Stimulated activated CD8-positive, alpha-beta memory T cell treated with anti-CD3 and anti-CD28 coated beads, Interleukin-15, amount 100 ng/mL, for 24 hours (primary cell): ENCODE measurements around the gene MFSD6L.

Experiments
- DNase-seq: peaks from one replicate; pipeline ENCODE4 v3.0.0-alpha.2; 2020; ENCODE audit warnings: low read depth

MFSD6L gene, protein sequence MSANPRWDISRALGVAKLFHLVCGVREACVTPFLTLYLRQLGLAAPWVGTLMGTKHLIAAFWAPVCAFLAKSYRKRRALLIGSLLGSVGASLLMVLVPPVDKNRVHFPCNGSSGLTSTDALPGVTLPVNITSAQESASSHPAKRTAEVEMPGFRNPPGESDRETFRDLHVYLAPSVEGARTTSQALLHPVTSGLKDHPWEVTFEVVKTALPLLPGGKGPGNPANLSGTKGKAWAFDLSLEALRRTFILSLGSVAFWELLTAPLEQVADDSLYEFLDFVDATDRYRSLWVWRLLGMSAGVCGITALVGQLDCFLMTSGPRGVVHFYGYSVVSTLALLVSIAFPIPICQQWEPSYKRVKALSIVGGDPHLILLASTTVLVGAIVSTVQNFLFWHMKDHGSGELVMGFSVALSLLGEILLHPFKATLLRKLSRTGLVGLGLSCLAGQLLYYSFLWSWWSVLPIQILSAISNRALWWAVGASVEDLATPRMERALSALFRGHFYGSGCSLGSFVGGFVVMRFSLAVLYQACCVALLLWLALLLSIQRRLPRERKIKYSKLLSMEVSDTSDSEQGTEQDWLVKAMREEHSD

DNA sequence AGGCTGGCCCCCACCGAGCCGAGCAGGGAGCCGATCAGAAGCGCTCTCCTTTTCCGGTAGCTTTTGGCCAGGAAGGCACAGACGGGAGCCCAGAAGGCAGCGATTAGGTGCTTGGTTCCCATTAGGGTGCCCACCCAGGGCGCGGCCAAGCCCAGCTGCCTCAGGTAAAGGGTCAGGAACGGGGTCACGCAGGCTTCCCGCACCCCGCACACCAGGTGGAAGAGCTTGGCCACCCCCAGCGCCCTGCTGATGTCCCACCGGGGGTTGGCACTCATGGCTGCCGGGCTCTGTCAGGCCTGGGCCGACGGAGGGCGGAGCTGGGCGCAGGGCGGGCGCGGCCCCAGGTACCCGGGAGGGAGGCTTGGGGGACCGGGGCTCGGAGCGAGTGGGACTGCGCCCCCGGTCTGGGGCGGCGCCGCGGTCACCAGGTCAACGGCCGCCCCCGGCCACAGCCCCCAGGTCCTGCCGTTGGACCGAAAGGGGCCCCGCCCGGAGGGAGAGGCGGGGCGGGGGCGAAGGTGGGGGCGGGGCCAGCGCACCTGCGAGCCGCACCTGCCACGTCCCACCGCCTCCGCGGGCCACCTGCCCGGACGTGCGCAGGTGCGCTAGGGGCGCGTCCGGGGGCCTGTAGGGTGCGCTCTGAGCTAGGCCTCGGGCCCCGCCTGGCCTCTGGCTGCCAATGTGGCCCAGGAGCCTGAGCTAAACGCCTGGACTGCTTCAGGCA, at the start of gene MFSD6L:
TSS of gene MFSD6L (minus strand) at position 520 of the 724 bp plus-strand sequence. CDS start at position 275, 245 bp downstream.
- DNase-seq: no peak

DNA sequence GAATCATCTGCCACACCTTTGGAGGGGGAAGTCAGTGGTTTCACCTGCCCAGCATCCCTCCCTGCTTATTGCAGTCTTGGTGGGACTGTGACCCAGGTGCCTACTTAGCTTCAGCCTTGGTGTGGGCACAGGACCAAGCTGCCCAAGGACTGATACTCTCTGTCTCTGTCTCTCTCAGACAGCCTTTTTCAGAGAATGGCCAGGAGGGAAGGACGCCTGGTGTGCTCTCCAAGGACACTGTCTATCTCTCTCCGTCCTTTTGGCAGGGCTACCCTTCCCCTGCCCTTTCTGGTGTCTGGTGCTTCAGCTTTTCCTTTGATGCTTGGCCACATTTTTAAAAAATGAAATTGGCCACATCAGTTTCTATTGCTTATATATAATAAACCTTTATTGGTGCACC, 48.7 kb upstream of the MFSD6L start:
- no peak for DNase-seq

DNA sequence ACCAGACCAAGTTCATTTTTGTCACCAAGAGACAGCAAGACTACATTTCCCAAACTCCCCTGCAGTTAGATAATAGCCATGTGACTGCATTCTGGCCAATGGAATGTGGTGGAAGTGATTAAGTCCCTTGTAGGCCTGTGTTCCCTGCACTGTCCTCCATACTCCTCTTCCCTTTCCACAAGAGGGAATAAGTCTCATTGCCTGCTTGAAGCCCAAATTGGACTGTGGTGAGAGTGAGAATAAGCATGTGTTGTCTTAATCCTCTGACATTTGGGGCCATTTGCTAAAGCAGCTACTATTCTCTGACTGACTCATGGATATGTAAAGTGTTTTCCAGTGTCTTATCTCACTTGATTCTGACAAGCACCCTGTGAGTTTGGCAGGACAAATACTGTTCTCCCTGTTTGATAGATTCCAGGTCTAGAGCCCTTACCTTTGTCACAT, 47.6 kb upstream of the MFSD6L start:
- DNase-seq: no peak

DNA sequence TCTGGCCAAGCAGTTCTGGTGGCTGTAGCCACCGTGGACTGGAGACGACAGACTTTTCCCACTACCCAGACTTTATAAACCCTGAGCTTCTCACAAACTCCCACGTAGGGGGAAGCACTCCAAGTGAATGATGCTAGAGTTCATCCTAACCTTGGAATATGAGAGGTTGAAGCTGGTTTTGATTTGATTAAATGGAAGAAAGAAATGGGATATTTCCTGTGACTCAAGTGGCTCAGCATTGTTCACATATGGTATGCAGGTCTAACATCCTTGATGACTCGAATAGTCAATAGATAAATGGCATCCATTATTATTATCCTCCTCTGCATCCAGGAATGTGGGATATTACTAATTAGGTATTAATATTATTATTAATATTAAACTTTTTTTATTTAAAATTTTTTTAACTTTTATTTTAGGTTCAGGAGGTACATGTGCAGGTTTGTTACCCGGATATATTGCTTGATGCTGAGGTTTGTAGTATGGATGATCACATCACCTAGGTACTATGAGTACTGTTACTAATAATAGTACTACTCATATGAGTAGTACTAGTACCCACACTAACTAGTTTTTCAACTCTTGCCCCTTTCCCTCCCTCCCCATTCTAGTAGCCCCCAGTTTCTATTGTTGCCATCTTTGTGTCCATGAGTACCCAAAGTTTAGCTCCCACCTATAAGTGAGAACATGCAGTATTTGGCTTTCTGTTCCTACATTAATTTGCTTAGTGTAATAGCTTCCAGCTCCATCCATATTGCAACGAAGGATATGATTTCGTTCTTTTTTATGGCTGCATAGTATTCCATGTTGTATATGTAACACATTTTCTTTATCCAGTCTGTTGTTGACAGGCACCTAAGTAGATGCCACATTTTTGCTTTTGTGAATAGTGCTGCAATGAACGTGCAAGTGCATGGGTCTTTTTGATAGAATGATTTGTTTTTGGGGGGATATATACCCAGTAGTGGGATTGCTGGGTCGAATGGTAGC, 45.4 kb upstream of the MFSD6L start:
- DNase-seq: no peak

DNA sequence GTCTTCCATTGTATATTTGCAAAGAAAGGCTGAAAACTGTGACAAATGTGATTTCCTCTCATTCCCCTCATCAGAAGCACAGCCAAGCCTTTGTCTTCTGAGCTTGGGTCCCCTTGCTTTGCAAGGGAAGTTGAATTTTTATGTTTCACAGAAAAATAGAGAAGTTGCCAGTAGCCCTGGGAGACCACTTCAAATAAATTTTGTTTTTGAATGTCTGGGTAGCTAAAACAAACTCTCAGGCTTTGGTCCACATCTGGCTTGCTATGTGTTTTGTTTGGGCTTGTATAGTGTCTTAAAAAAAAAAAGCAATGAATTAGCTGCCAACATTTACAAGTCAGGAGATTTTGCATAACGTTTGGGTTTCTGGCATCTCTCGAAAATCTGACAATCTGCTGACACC, 44.2 kb upstream of the MFSD6L start:
- DNase-seq: no peak

DNA sequence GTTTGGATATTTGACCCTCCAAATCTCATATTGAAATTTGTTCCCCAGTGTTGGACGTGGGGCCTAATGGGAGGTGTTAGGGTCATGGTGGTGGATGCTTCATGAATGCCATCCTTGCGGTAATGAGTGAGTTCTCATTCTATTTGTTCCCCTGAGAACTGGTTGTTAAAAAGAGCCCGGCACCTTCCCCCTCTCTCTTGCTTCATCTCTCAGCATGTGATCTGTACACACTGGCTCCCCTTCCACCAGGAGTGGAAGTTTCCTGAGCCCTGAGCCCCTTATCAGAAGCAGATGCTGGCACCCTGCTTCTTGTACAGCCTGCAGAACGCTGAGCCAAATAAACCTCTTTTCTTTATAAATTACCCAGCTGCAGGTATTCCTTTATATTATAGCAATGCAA, 42.7 kb upstream of the MFSD6L start:
- DNase-seq: no peak

DNA sequence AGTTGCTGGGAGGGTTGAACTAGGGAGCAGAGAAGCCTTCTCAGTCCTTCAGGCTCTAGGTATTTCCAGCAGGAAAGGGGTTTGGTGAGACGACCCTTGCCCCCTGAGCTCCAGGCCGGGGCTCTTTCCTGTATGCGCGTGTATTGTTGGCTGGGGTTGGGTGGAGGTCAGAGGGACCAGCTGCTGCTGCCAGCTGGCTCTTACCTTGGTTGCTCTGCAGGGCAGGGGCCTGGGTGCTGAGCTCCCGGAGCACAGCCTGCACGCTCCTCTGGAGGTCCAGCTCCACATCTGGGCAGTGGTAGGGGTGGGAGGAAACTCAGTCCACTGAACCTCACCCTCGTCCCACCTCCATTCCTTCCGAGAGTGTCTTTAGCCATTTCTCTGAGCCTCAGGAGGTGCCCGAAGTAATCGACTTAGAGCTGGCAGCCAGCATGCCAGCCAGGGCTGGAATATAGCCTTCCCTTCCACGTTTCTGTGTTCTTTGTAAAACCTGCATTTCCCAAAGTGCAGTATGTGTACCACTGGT, 40.3 kb upstream of the MFSD6L start:
- DNase-seq: no peak

DNA sequence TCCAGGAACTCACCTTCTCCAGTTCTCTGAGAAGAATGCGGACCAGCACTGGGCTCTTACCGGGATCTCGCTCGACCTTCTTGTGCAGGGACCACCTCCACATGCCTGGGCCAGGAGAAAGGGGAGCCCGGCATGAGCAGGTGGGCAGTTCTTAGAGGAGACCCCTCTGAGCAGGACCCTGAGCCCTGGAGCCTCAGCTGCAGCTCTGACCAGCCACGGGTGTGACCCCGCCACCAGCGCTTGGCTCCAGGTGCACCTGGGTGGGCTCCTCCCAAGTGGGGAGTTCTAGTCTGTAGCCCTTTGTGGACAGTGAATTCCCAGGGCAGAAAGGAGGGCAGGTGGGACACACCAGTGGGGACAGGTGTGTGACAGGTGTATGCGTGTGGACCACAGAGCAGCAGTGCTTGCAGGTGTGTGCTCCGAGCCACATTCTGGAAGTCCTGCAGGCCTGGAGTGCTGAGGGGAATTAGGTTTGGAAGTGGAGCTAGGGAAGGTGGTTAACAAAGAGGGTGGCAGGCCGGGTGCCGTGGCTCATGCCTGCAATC, 39.5 kb upstream of the MFSD6L start:
- no peak for DNase-seq

DNA sequence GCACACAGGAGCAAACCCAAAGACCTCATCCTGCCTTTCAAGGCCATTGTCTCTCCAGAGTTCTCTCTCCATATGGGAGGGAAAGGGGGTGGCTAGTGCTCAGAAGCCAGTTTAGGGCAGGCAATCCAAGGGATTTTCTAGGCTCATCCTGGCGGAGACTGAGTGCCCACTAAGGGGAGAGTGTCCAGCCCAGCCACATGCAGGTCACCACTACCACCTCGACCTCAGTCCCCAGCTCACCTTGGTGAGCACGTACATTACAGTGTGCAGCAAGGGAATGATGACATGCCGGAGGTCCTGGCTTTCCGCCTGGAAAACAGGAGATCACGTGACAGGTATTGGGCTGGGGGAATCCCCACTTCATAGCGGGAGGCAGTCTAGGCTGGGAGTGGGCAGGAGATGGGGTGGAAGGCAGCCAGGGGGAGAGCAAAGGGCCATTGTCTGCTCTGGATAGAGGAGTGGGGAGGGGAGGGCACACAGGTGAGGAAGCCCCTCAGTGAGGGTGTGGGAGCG, 38.5 kb upstream of the MFSD6L start:
- no peak for DNase-seq

DNA sequence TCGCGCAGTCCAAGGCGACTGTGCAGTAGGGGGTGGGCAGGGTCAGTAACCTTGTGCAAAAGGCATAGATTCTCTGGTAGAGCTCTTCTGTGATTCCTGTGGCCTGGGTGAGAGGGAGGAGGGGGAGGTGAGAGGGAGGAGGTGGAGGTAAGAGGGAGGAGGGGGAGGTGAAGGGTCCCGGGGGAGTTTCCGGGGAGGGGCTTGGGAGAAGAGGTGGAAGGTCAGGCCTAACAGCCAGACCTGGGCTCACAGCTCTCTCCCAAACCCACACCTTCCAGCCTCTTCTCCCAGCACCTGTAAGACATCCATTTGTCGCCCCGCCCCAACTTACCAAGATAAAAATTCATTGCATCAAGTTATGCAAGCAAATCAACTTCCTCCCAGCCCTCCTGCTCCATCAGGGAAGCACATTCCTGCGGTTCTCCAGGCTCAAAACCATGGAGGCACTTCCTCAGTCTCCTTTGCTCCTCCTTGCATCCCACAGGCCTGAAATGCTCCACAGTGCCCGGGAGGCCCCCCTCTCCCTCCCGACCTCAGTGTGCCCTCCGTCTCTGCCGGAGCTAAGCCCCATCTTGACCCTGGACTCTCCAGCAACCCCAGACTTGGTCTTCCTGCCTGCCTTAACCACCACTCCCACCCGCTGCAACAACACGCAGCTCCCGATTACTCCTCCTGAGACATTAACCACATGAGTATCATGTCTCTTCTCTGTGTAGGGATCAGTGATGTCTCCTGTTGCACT, 37.8 kb upstream of the MFSD6L start:
- no peak for DNase-seq

DNA sequence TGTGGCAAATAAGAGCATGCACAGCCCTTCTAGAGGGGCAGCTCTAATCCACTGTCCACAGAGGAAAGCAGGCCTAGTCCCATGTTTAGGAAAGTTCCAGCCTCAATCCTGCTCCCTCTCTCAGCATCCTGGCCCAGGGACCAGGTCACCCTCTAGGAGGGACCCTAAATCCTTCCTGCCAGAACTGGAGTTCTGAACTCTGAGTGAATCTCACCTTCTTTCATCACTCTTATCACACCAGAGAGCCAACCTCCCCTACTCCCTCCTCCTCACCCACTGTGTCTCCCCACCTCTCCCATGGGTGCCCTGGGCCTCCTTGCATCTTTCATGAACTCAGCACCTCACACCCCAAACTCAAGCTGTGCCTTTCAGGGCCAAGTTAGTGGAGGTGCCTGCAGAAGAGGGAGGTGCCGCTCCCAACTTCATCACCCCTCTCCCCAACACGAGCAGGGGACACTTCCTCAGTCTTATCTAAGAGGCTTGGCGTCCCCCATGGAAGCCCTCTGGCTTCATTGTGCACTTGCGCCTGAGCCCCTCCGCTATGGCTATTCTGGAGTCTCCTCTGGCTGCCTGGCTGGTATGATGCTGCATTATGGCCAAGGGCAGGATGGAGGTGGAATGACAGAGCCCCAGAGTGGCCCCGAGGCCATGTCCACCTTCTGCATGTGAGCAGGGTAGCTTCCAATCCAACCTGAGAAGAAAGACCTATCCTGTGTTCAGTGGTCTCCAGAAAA, 36.6 kb upstream of the MFSD6L start:
- no peak for DNase-seq

DNA sequence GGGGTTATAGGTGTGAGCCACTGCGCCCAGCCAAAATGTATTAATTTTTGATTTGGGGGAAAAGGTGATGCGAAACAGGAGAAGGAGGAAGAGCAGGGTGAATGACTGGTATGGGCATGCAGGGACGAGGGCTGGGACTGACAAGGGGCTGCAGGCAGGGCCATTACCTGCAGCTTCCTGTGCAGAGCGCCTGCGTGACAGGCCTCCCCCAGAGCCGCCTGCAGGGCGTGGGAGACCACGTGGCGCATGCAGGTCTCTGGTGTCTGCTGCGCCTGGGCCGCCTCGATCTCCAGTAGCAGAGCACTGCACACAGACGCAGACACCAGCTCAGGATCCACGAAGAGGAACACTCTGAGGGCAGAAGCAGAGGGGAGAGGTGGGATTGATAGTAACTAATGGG, 35.9 kb upstream of the MFSD6L start:
- no peak for DNase-seq

DNA sequence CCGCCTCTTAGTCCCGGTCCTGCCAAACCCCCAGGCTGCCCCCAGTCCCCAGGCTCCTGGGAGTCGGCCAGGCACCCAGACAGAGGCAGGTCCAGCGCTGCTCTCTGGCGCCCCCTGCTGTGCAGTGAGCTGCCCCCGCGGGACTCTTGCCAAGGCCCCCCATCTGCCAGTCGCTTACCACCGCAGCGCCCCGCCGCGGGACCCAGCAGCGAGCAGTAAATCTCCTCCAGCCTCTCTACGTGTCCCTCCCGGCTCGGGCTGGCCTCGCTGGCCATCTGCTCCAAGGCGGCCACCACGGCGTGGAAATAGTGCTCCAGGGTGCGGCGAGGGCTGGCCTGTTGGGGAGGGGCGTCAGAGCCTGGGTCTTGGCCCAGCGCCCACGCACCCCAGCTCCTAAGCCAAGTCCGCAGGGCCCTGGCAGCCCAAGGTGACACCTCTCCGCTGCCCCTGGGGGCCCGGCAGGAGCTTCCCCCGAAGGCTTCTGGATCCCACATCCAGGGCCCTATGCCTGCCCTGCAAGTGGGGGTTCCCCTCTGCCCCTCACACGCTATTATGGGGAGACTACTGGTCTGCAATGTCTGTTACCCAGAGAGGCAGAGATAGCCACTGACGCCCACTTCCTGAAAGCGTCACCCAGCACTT, 33.7 kb upstream of the MFSD6L start:
- peak; percentile 30 for DNase-seq

DNA sequence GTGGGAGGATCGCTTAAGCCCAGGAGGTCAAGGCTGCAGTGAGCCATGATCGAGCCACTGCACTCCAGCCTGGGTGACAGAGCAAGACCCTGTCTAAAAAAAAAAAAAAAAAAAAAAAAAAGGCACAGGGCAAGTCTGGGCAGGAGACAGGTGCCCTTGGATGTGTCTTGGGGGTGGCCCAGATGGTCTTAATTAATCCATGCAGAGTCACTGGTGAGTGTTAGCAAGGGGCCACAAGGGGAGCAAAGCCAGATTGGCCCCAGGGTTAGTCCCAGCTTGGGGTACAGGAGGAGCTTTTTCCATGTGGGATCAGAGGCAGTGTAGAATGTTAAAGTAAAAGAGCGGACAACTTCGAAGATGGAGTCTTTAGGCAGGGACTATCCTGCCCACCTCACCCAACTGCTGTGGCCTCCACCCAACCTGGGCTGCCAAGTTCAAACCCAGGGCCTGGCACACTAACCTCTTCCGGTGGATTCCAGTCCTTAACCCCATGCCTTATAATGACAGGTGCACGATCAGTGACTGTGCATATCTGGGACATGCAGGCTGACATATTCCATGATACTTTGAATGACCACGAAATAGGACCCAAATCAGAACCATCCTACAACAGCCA, 32.2 kb upstream of the MFSD6L start:
- no peak for DNase-seq

DNA sequence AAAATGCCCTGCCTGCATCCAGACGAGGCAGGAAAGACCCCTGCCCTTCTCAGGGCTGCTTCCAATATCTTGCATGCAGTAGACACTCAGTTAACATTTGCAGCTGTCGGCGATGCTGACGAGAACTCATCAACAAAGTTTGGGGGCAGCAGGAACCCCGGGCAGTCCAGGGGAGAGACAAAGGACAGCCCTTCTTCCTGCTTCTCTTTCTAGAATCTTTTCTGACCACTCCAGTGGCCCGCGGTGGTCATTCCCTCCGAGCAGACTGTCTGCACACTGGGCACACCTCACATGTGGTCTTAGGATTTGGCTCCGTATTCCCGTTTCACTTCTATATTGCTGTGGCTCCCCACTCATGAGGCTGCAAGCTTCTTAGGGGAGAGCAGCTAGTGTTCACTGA, 31.0 kb upstream of the MFSD6L start:
- DNase-seq: no peak

DNA sequence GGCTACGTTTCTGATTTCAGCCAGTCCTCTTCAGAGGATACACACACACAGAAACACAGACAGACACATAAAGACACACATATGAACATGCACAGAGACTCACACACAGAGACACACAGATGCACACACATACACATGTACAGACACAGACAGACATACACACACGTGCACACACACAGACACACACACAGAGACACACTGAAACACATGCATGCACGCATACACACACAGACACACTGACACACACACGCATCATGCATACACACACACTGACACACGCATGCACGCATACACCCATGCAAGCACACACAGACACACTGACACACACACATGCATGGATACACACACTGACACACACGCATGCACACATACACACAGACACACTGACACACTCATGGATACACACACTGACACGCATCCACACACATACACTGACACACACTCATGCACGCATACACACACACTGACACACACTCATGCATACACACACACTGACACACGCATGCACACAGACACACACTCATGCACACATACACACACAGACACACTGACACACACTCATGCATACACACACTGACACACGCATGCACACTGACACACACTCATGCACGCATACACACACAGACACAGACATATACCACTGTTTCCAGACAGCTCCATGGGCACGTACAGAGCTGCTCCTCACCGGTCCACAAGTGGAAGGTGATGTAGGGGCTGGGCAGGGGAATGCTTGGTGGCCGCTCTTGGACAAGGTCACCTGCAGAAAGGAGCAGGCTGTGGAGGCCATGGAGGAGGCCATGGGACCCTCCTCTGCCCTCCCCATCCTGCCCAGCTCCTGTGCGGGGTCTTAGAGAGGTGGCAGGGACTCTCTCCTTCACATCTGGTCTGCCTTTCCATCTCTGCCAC, 30.1 kb upstream of the MFSD6L start:
- no peak for DNase-seq

DNA sequence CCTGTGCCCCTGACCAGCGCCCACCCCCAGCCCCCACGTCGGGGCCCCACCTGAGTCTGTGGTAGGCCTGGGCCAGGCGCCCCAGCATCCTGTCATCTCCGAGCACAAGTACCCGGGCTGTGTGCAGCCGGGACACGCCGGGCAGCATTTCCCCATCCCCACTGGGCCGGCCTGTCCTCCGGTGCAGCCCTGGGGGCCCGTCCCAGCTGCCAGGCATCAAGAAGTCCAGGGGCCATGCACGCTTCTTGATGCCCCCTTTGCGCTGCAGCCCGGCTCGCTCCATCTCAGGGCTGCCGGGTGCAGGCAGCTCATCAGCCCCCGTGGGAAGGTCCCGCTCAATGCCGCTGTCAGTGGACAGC, 29.3 kb upstream of the MFSD6L start:
- no peak for DNase-seq
